HepG2 (cell line): ENCODE results near the gene NOXO1. TPM values are rescaled to one million over a fixed set of nuclear protein-coding genes. Genes with fewer than 3 reads are reported as not detected.

Experiments used
- FOXO1 ChIP-seq: sonication (generic); formaldehyde crosslinking; IDR thresholded peaks from 2 replicates; pipeline ENCODE4 v1.4.0; 2020; ENCODE audit warnings: missing genetic modification reagents
- HES4 ChIP-seq: sonication (generic); formaldehyde crosslinking; IDR thresholded peaks from 2 replicates; pipeline ENCODE4 v1.9.0; 2021; ENCODE audit warnings: mild to moderate bottlenecking, missing genetic modification reagents, borderline replicate concordance
- IKZF1 ChIP-seq: fragments of 450-650 bp; IDR thresholded peaks from 2 replicates; pipeline ENCODE4 v1.7.1; 2016
- ISX ChIP-seq: sonication (generic); formaldehyde crosslinking; conservative IDR thresholded peaks from 2 replicates; pipeline ENCODE4 v1.5.0; 2020; ENCODE audit warnings: missing genetic modification reagents
- MAFG ChIP-seq: sonication (generic); formaldehyde crosslinking; IDR thresholded peaks from 2 replicates; pipeline ENCODE4 v1.5.1; 2020; ENCODE audit warnings: mild to moderate bottlenecking, missing genetic modification reagents
- PBX3 ChIP-seq: sonication (generic); formaldehyde crosslinking; IDR thresholded peaks from 2 replicates; pipeline ENCODE4 v1.8.1; 2023; ENCODE audit warnings: missing genetic modification reagents, inconsistent platforms, borderline replicate concordance
- PHF5A ChIP-seq: IDR thresholded peaks from one replicate; pipeline ENCODE4 v1.6.1; 2018; ENCODE audit warnings: low read depth, missing genetic modification reagents; ENCODE audit not compliant: unreplicated experiment
- ZFP62 ChIP-seq: sonication (generic); formaldehyde crosslinking; IDR thresholded peaks from 2 replicates; pipeline ENCODE4 v1.4.0; 2020; ENCODE audit warnings: missing genetic modification reagents
- ZNF326 ChIP-seq: sonication (generic); formaldehyde crosslinking; IDR thresholded peaks from 2 replicates; pipeline ENCODE4 v1.4.0; 2020; ENCODE audit warnings: missing genetic modification reagents, borderline replicate concordance
- ZNF34 ChIP-seq: sonication (generic); formaldehyde crosslinking; IDR thresholded peaks from 2 replicates; pipeline ENCODE4 v1.4.0; 2020; ENCODE audit warnings: mild to moderate bottlenecking, missing genetic modification reagents, borderline replicate concordance
- ZNF431 ChIP-seq: sonication (generic); formaldehyde crosslinking; IDR thresholded peaks from 2 replicates; pipeline ENCODE4 v1.9.0; 2022; ENCODE audit warnings: missing genetic modification reagents, low read depth, mild to moderate bottlenecking, borderline replicate concordance
- ZNF546 ChIP-seq: sonication (generic); formaldehyde crosslinking; conservative IDR thresholded peaks from 2 replicates; pipeline ENCODE4 v1.8.1; 2023; ENCODE audit warnings: mild to moderate bottlenecking, missing genetic modification reagents
- ZNF570 ChIP-seq: sonication (generic); formaldehyde crosslinking; IDR thresholded peaks from 2 replicates; pipeline ENCODE4 v1.4.0; 2020; ENCODE audit warnings: mild to moderate bottlenecking, missing genetic modification reagents, borderline replicate concordance
- ZNF580 ChIP-seq: IDR thresholded peaks from 2 replicates; pipeline ENCODE4 v1.6.1; 2016; ENCODE audit warnings: low read depth, borderline replicate concordance
- ZNF616 ChIP-seq: sonication (generic); formaldehyde crosslinking; IDR thresholded peaks from 2 replicates; pipeline ENCODE4 v1.5.0; 2020; ENCODE audit warnings: low read depth, mild to moderate bottlenecking, missing genetic modification reagents
- ZNF746 ChIP-seq: sonication (generic); formaldehyde crosslinking; IDR thresholded peaks from 2 replicates; pipeline ENCODE4 v1.8.0; 2022; ENCODE audit warnings: mild to moderate bottlenecking, missing genetic modification reagents
- ZSCAN29 ChIP-seq: sonication (generic); formaldehyde crosslinking; conservative IDR thresholded peaks from 2 replicates; pipeline ENCODE4 v1.4.0; 2020; ENCODE audit warnings: mild to moderate bottlenecking, missing genetic modification reagents
- polyA plus RNA-seq, 8 experiments: library from polyadenylated mRNA; depleted of rRNA in 3 of 8; stranded (reverse) in 7 of 8; unstranded in 1 of 8; fragments of >200 nt; fragmentation: Illumina TruSeq in 4 of 8; extraction: Trizol in 4 of 8; gene quantifications; 2 replicates each; pipeline versions ENCODE4 v1.2.1 to v1.2.3, GENCODE V29; 2011 to 2016; ENCODE audit warnings: low read depth in 4 of 8, missing spikeins in 1 of 8, mixed read lengths in 1 of 8; ENCODE audit not compliant: insufficient read depth in 1 of 8
- total RNA-seq, 5 experiments: library from RNA; depleted of rRNA; stranded (reverse); fragments of >200 nt; fragmentation: Illumina TruSeq; extraction: Trizol; gene quantifications; 2 replicates each; pipeline ENCODE4 v1.2.3, GENCODE V29; 2016; ENCODE audit warnings: low read depth in 1 of 5
- TF ChIP-seq, protein P1 (sequence below): sonication (generic); formaldehyde crosslinking; IDR thresholded peaks from 2 replicates; pipeline ENCODE4 v1.8.1; 2023; ENCODE audit warnings: mild to moderate bottlenecking, inconsistent platforms, moderate library complexity, missing genetic modification reagents, borderline replicate concordance
- TF ChIP-seq, protein P2 (sequence below): sonication (generic); formaldehyde crosslinking; IDR thresholded peaks from 2 replicates; pipeline ENCODE4 v1.4.0; 2020; ENCODE audit warnings: missing genetic modification reagents, borderline replicate concordance

NOXO1 gene
- total and polyA plus RNA-seq, 2 of the 13 experiments (the other 11 are each of a cell fraction or from before 2014, with no cell fraction given) = 0.69 to 1.4 TPM

GRCh38 chr16:1929578-1930337 lies 51.5 kb downstream of the NOXO1 start (continued):
- peak; percentile 65; the same call in 1 of the 2 replicates for TF ChIP-seq ZNF616 (CRISPR knock-in tag)
- 0 out of 2 replicates have a peak, but pooled peaks have one; percentile 14 for TF ChIP-seq ZNF431 (CRISPR knock-in tag)
- no peak for TF ChIP-seq ISX
- TF ChIP-seq ZNF326 = no peak
- TF ChIP-seq ZNF746 (CRISPR knock-in tag) = no peak
- peak; percentile 47; the same call in 1 of the 2 replicates for TF ChIP-seq ZNF580 (CRISPR knock-in tag)
- TF ChIP-seq MAFG (CRISPR knock-in tag) = no peak
- TF ChIP-seq HES4 (CRISPR knock-in tag) = no peak
- TF ChIP-seq ZFP62 = no peak
- no peak for TF ChIP-seq PBX3
- TF ChIP-seq, protein P1, sequence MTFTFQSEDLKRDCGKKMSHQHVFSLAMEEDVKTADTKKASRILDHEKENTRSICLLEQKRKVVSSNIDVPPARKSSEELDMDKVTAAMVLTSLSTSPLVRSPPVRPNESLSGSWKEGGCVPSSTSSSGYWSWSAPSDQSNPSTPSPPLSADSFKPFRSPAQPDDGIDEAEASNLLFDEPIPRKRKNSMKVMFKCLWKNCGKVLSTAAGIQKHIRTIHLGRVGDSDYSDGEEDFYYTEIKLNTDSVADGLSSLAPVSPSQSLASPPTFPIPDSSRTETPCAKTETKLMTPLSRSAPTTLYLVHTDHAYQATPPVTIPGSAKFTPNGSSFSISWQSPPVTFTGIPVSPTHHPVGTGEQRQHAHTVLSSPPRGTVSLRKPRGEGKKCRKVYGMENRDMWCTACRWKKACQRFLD (CRISPR knock-in tag) = peak; percentile 76
- TF ChIP-seq FOXO1 (CRISPR knock-in tag) = peak; percentile 70; the same call in 1 of the 2 replicates
- no peak for TF ChIP-seq IKZF1
- TF ChIP-seq PHF5A (CRISPR knock-in tag) = peak; percentile 27
- TF ChIP-seq ZSCAN29 (CRISPR knock-in tag) = no peak; the same call in 1 of the 2 replicates
- peak; percentile 78; the same call in 1 of the 2 replicates for TF ChIP-seq ZNF570
- TF ChIP-seq ZNF546 (CRISPR knock-in tag) = peak; percentile 89
- TF ChIP-seq, protein P2, sequence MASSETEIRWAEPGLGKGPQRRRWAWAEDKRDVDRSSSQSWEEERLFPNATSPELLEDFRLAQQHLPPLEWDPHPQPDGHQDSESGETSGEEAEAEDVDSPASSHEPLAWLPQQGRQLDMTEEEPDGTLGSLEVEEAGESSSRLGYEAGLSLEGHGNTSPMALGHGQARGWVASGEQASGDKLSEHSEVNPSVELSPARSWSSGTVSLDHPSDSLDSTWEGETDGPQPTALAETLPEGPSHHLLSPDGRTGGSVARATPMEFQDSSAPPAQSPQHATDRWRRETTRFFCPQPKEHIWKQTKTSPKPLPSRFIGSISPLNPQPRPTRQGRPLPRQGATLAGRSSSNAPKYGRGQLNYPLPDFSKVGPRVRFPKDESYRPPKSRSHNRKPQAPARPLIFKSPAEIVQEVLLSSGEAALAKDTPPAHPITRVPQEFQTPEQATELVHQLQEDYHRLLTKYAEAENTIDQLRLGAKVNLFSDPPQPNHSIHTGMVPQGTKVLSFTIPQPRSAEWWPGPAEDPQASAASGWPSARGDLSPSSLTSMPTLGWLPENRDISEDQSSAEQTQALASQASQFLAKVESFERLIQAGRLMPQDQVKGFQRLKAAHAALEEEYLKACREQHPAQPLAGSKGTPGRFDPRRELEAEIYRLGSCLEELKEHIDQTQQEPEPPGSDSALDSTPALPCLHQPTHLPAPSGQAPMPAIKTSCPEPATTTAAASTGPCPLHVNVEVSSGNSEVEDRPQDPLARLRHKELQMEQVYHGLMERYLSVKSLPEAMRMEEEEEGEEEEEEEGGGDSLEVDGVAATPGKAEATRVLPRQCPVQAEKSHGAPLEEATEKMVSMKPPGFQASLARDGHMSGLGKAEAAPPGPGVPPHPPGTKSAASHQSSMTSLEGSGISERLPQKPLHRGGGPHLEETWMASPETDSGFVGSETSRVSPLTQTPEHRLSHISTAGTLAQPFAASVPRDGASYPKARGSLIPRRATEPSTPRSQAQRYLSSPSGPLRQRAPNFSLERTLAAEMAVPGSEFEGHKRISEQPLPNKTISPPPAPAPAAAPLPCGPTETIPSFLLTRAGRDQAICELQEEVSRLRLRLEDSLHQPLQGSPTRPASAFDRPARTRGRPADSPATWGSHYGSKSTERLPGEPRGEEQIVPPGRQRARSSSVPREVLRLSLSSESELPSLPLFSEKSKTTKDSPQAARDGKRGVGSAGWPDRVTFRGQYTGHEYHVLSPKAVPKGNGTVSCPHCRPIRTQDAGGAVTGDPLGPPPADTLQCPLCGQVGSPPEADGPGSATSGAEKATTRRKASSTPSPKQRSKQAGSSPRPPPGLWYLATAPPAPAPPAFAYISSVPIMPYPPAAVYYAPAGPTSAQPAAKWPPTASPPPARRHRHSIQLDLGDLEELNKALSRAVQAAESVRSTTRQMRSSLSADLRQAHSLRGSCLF = no peak
- TF ChIP-seq ZNF34 (CRISPR knock-in tag) = peak; percentile 58; the same call in 1 of the 2 replicates
